Left ventricle myocardium superior (tissue), 1 donor: Measurements from ENCODE around the gene ZNF521. TPM values are rescaled to one million over a fixed set of nuclear protein-coding genes. Genes with fewer than 3 reads are reported as not detected.
A peak's percentile ranks its signal among the peaks of the same experiment; 100 is the strongest.

Source experiments
- ATAC-seq: fragments of 200-7000 bp; cut with Tn5 transposase; one replicate; pipeline ENCODE4 v1.9.1; 2020; ENCODE audit warnings: mild to moderate bottlenecking, moderate library complexity
- DNase-seq: peaks from one replicate; pipeline ENCODE4 v3.0.0-alpha.2; 2020
- intact Hi-C: fragments of 100-400 bp; cut with micrococcal nuclease; formaldehyde crosslinking; loops from one replicate; pipeline ENCODE4 v1.11.0; 2022
- total RNA-seq: library from RNA; stranded (reverse); fragmentation: NEBNext Ultra II Directional; extraction: Animal tissue kit (Norgen Biotek cat#: 25700); gene quantifications from one replicate; pipeline ENCODE4 v1.2.1, GENCODE V29; 2021
- donor health status: DM: no; HTN: yes; CAD: no; lungs with severe emphysema.

Gene ZNF521
- total RNA-seq, 1 donor from 2014 or later: 28.8 TPM

- no peak for DNase-seq
- no peak for ATAC-seq
- intact Hi-C loops: no loop called here
Measured at GRCh38 chr18:25190472-25190871, 161.5 kb downstream of the ZNF521 start.

GRCh38 chr18:25189391-25190185 lies 162.4 kb downstream of the ZNF521 start:
- ATAC-seq (no peak), DNase-seq (no peak)
- intact Hi-C loops: no loop called here

- ATAC-seq (no peak), DNase-seq (no peak)
- intact Hi-C loops: no loop called here
Measured at GRCh38 chr18:25187521-25188192, 164.3 kb downstream of the ZNF521 start.

- DNase-seq: no peak
- intact Hi-C loops: no loop called here
- ATAC-seq: no peak
Measured at GRCh38 chr18:25186871-25187270, 165.1 kb downstream of the ZNF521 start.

- no peak for DNase-seq
- no peak for ATAC-seq
- intact Hi-C loops: no loop called here
Measured at GRCh38 chr18:25181993-25182392, 170.0 kb downstream of the ZNF521 start.

- intact Hi-C loops: no loop called here
- ATAC-seq (peak; percentile 41), DNase-seq (no peak)
Measured at GRCh38 chr18:25181581-25181980, 170.4 kb downstream of the ZNF521 start.

- ATAC-seq: no peak
- DNase-seq: no peak
- intact Hi-C loops: no loop called here
Measured at GRCh38 chr18:25180973-25181548, 170.9 kb downstream of the ZNF521 start.

GRCh38 chr18:25177631-25178030 lies 174.3 kb downstream of the ZNF521 start:
- intact Hi-C loops: no loop called here
- DNase-seq (no peak), ATAC-seq (no peak)

GRCh38 chr18:25176518-25177042 lies 175.4 kb downstream of the ZNF521 start:
- intact Hi-C loops: no loop called here
- ATAC-seq: no peak
- no peak for DNase-seq

GRCh38 chr18:25175558-25176517 lies 176.1 kb downstream of the ZNF521 start:
- DNase-seq: no peak
- ATAC-seq: no peak
- intact Hi-C loops: no loop called here

- no peak for DNase-seq
- no peak for ATAC-seq
- intact Hi-C loops: no loop called here
Measured at GRCh38 chr18:25174324-25174723, 177.6 kb downstream of the ZNF521 start.

GRCh38 chr18:25171334-25171733 lies 180.6 kb downstream of the ZNF521 start:
- intact Hi-C loops: no loop called here
- DNase-seq: no peak
- no peak for ATAC-seq

GRCh38 chr18:25170402-25170801 lies 181.6 kb downstream of the ZNF521 start:
- DNase-seq: no peak
- intact Hi-C loops: no loop called here
- no peak for ATAC-seq

GRCh38 chr18:25169701-25170100 lies 182.3 kb downstream of the ZNF521 start:
- ATAC-seq (no peak), DNase-seq (no peak)
- intact Hi-C loops: no loop called here

GRCh38 chr18:25167612-25168410 lies 184.2 kb downstream of the ZNF521 start:
- intact Hi-C loops: no loop called here
- no peak for DNase-seq
- ATAC-seq: peak; percentile 63

- no peak for ATAC-seq
- DNase-seq: no peak
- intact Hi-C loops: no loop called here
Measured at GRCh38 chr18:25166113-25166512, 185.9 kb downstream of the ZNF521 start.

- peak; percentile 79 for ATAC-seq
- intact Hi-C loops: no loop called here
- DNase-seq: no peak
Measured at GRCh38 chr18:25164848-25165811, 186.8 kb downstream of the ZNF521 start.
